ENCODE data around the gene PPP1R12B.
"Not testable (repeated sequence)": the region's sequence is repeated elsewhere in the genome, so short reads cannot be mapped to it uniquely, and the experiment has no call there.

The PPP1R12B gene

GRCh38 chr1:202493112-202493511 is 144.6 kb downstream of the PPP1R12B start:
- not testable (repeated sequence) for DNase-seq

GRCh38 chr1:202498542-202498941 is 150.0 kb downstream of the PPP1R12B start:
- DNase-seq = no peak

GRCh38 chr1:202499997-202500396 is 151.5 kb downstream of the PPP1R12B start:
- DNase-seq = not testable (repeated sequence)

- no peak for DNase-seq
Observed at GRCh38 chr1:202501281-202501680, 152.8 kb downstream of the PPP1R12B start.

GRCh38 chr1:202505356-202505755 is 156.9 kb downstream of the PPP1R12B start:
- no peak for DNase-seq

GRCh38 chr1:202505880-202506575 is 157.5 kb downstream of the PPP1R12B start:
- DNase-seq = not testable (repeated sequence)

- not testable (repeated sequence) for DNase-seq
Observed at GRCh38 chr1:202508863-202509262, 160.4 kb downstream of the PPP1R12B start.

- not testable (repeated sequence) for DNase-seq
Observed at GRCh38 chr1:202513875-202514274, 165.4 kb downstream of the PPP1R12B start.

- DNase-seq = no peak
Observed at GRCh38 chr1:202516434-202516877, 168.0 kb downstream of the PPP1R12B start.

GRCh38 chr1:202517146-202517545 is 168.6 kb downstream of the PPP1R12B start:
- not testable (repeated sequence) for DNase-seq

GRCh38 chr1:202518180-202518579 is 169.7 kb downstream of the PPP1R12B start:
- not testable (repeated sequence) for DNase-seq

GRCh38 chr1:202518905-202519304 is 170.4 kb downstream of the PPP1R12B start:
- DNase-seq = not testable (repeated sequence)

- DNase-seq = not testable (repeated sequence)
Observed at GRCh38 chr1:202520129-202520856, 171.8 kb downstream of the PPP1R12B start.

- DNase-seq = not testable (repeated sequence)
Observed at GRCh38 chr1:202520857-202521216, 172.3 kb downstream of the PPP1R12B start.

GRCh38 chr1:202521484-202521883 is 173.0 kb downstream of the PPP1R12B start:
- not testable (repeated sequence) for DNase-seq

- DNase-seq = no peak
Observed at GRCh38 chr1:202521886-202522285, 173.4 kb downstream of the PPP1R12B start.

- not testable (repeated sequence) for DNase-seq
Observed at GRCh38 chr1:202526056-202526455, 177.6 kb downstream of the PPP1R12B start.

GRCh38 chr1:202528096-202528722 is 179.7 kb downstream of the PPP1R12B start:
- DNase-seq = not testable (repeated sequence)

- not testable (repeated sequence) for DNase-seq
Observed at GRCh38 chr1:202530686-202531085, 182.2 kb downstream of the PPP1R12B start.

- DNase-seq = no peak
Observed at GRCh38 chr1:202531472-202531811, 182.9 kb downstream of the PPP1R12B start.

- not testable (repeated sequence) for DNase-seq
Observed at GRCh38 chr1:202531812-202532616, 183.5 kb downstream of the PPP1R12B start.

GRCh38 chr1:202539166-202539574 is 190.7 kb downstream of the PPP1R12B start:
- not testable (repeated sequence) for DNase-seq

- DNase-seq = not testable (repeated sequence)
Observed at GRCh38 chr1:202539583-202539982, 191.1 kb downstream of the PPP1R12B start.
